Measurements from ENCODE around the gene CCDC181.

Gene CCDC181

DNA sequence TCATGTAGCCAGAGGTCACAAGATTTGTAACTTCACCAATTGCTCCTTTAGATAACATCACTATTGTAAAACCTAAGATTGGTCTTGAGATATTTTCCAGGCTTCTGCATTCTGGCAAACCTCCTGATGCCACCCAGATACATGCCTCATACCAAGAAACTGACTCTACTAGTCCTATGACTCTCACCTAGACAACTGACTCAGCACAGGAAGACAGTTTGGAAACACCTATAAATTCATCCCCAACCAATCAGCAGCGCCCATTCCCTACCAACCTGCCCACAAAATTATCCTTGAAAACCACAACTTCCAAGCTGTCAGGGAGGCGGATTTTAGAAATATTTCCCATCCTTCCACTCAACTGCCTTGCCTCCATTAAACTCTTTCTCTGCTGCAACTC, 62.3 kb downstream of the CCDC181 start:
- Histone ChIP-seq H3K27ac (ENCODE audit: low read depth, low read length) (no peak overlapping the region), H3K27me3 (ENCODE audit: control insufficient read depth, insufficient read depth, low read length) (no peaks in the 10 kb centered on the region), H3K9ac (ENCODE audit: low read length) (no peak overlapping the region), H3K36me3 (ENCODE audit: control insufficient read depth, insufficient read depth, low read length) (0 out of 2 replicates have a peak, but pooled peaks cover 1% of the 10 kb centered on the region), H3K4me3 (ENCODE audit: low read depth, low read length) (no peak overlapping the region), H3K9me3 (ENCODE audit: control insufficient read depth, insufficient read depth, low read depth, low read length) (peaks cover 7% of the 10 kb centered on the region; the same call in 1 of the 2 replicates), H3K4me1 (ENCODE audit: control insufficient read depth, insufficient read depth, low read length) (peaks cover 3% of the 10 kb centered on the region; the same call in 1 of the 2 replicates)

DNA sequence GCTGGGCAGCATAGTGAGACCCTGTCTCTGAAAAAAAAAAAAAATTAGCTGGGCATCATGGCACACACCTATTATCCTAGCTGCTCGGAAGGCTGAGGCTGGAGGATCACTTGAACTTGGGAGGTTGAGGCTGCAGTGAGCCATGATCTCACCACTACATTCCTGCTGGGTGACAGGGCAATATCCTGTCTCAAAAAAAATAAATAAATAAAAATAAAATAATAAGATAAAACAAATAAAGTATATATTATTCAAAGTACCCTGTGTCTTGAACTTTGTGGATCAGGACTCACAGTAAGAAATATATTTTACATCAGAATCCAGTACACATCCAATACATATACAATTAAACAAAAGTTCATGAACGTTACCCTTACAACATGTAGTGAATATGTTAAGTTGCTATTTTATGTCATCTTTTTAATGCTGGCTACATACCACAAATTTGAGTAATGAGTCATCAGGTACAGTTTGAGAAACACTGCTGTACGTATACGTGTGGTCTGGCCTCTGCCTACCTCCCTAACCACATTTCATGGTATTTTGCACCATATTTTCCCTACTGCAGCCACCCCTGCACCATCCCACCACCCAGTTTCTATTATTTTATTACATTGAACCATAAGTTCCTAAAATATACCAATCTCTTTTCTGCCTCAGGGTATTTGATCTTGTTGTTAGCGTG, 64.1 kb downstream of the CCDC181 start:
- no peaks in the 10 kb centered on the region for H3K27me3 ChIP-seq (ENCODE audit: control insufficient read depth, insufficient read depth, low read length)
- no peak overlapping the region for H3K27ac ChIP-seq (ENCODE audit: low read depth, low read length)
- no peak overlapping the region for H3K4me3 ChIP-seq (ENCODE audit: low read depth, low read length)
- no peaks in the 10 kb centered on the region for H3K36me3 ChIP-seq (ENCODE audit: control insufficient read depth, insufficient read depth, low read length)
- H3K9me3 ChIP-seq (ENCODE audit: control insufficient read depth, insufficient read depth, low read depth, low read length): peaks cover 7% of the 10 kb centered on the region; the same call in 1 of the 2 replicates
- H3K9ac ChIP-seq (ENCODE audit: low read length): no peak overlapping the region
- no peaks in the 10 kb centered on the region for H3K4me1 ChIP-seq (ENCODE audit: control insufficient read depth, insufficient read depth, low read length)

DNA sequence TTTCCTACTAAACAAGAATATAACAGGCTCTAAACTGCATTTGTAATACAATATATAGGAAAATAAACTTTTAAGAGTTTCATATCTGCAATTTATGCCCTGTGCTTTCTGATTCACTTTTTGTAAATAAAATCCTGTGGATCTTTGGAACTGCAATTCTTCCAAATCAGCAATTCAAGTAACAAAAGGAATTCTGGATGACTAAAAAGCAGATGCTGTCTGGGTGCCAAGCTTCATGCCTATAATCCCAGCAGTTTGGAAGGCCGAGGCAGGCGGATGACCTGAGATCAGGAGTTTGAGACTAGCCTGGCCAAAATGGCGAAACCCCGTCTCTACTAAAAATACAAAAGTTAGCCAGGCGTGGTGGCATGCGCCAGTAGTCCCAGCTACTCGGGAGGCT, 66.0 kb downstream of the CCDC181 start:
- Histone ChIP-seq H3K27ac (ENCODE audit: low read depth, low read length) (no peak overlapping the region), H3K9me3 (ENCODE audit: control insufficient read depth, insufficient read depth, low read depth, low read length) (peaks cover 7% of the 10 kb centered on the region; the same call in 1 of the 2 replicates), H3K9ac (ENCODE audit: low read length) (no peak overlapping the region)

DNA sequence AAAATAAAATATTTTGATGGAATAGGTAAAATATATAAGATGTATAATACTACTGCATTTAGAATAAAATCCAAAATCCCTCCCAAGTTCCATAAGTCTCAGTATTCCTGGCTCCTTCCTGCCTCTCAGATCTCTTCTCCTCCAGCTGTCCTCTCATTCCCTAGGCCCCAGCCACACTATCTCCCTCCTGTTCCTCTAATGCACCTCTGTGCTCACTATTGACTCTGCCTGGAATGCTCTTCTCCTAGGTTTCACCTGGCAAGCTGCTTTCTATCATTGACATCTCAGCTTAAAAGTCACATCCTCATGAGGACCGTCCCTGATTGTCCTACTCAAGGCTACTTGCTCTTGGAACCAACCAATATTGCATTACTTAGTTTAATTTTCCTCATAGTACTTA, 66.9 kb downstream of the CCDC181 start:
- Histone ChIP-seq H3K4me3 (ENCODE audit: low read depth, low read length) (no peak overlapping the region), H3K27ac (ENCODE audit: low read depth, low read length) (no peak overlapping the region), H3K4me1 (ENCODE audit: control insufficient read depth, insufficient read depth, low read length) (no peaks in the 10 kb centered on the region), H3K36me3 (ENCODE audit: control insufficient read depth, insufficient read depth, low read length) (no peaks in the 10 kb centered on the region), H3K27me3 (ENCODE audit: control insufficient read depth, insufficient read depth, low read length) (no peaks in the 10 kb centered on the region), H3K9ac (ENCODE audit: low read length) (no peak overlapping the region), H3K9me3 (ENCODE audit: control insufficient read depth, insufficient read depth, low read depth, low read length) (peaks cover 7% of the 10 kb centered on the region; the same call in 1 of the 2 replicates)

More for the DNA sequence above, 66.0 kb downstream of the CCDC181 start:
- no peaks in the 10 kb centered on the region for H3K4me1 ChIP-seq (ENCODE audit: control insufficient read depth, insufficient read depth, low read length)
- no peaks in the 10 kb centered on the region for H3K27me3 ChIP-seq (ENCODE audit: control insufficient read depth, insufficient read depth, low read length)
- H3K36me3 ChIP-seq (ENCODE audit: control insufficient read depth, insufficient read depth, low read length): no peaks in the 10 kb centered on the region
- H3K4me3 ChIP-seq (ENCODE audit: low read depth, low read length): no peak overlapping the region

DNA sequence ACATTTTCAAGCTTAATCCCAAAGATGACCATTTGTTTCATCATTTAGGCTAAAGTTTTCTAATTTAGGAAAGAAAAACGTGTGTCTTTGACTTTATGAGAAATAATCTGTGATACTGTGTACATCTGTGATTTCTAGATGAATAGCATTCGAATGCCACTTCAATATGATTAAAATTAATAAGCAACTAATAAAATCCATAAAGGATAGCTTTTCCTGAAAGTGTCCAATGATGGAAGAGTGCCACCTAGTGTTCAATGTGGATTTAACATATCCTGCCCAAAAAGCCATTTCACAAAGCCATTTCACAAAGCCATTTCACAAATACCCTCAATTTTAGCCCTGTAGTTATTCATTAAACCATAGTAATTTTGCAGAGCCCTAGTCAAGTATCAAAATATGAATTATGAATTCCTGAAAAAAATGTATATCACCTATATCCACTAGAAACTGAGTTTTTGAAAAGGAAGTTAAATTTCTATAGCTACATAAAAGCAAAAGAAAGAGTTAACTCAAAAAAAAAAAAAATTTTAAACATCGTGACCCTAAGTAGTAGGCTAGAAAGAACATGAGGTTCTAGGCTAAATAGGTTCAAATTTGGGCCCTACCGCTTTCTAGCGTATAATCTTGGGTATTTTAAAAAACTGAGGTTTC, 78.8 kb downstream of the CCDC181 start:
- H3K27ac ChIP-seq (ENCODE audit: low read depth, low read length): no peak overlapping the region
- no peak overlapping the region for H3K9ac ChIP-seq (ENCODE audit: low read length)
- H3K4me3 ChIP-seq (ENCODE audit: low read depth, low read length): no peak overlapping the region
- no peaks in the 10 kb centered on the region for H3K9me3 ChIP-seq (ENCODE audit: control insufficient read depth, insufficient read depth, low read depth, low read length)
- no peaks in the 10 kb centered on the region for H3K27me3 ChIP-seq (ENCODE audit: control insufficient read depth, insufficient read depth, low read length)
- H3K36me3 ChIP-seq (ENCODE audit: control insufficient read depth, insufficient read depth, low read length): no peaks in the 10 kb centered on the region
- H3K4me1 ChIP-seq (ENCODE audit: control insufficient read depth, insufficient read depth, low read length): no peaks in the 10 kb centered on the region

DNA sequence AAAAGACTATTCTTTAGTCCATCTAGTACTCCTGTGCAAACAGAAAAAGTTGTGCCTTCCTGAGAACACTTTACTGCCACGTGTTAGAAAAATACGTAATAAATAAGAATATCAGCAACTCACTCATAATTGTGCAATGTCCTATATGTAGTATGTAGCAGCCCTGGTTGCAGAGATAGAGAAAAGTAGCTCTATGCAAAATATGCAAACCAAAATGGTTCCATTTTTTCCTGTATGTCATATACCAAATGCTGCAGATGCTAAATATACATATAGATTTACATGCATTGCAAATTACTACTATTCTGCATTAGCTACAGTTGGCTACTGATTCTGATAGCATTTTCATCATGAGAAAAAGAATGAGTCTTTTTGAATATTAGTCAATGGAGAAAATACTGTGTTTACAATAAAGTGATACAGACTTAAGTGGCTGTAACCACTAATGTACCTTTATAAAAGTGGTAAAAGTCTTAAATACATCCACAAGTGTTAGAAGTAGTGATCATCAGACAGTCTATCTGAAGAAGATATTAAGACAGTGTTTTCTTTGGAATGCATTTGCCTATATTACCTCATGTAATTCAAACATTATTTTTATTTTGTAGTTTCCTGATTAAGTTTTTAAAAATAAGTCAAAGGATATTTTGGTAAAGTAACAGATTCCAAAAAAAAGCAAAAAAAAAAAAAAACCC, 79.4 kb downstream of the CCDC181 start:
- H3K27me3 ChIP-seq (ENCODE audit: control insufficient read depth, insufficient read depth, low read length): no peaks in the 10 kb centered on the region
- H3K9ac ChIP-seq (ENCODE audit: low read length): no peak overlapping the region
- no peak overlapping the region for H3K27ac ChIP-seq (ENCODE audit: low read depth, low read length)
- no peaks in the 10 kb centered on the region for H3K9me3 ChIP-seq (ENCODE audit: control insufficient read depth, insufficient read depth, low read depth, low read length)
- no peaks in the 10 kb centered on the region for H3K36me3 ChIP-seq (ENCODE audit: control insufficient read depth, insufficient read depth, low read length)
- H3K4me3 ChIP-seq (ENCODE audit: low read depth, low read length): no peak overlapping the region
- H3K4me1 ChIP-seq (ENCODE audit: control insufficient read depth, insufficient read depth, low read length): no peaks in the 10 kb centered on the region

DNA sequence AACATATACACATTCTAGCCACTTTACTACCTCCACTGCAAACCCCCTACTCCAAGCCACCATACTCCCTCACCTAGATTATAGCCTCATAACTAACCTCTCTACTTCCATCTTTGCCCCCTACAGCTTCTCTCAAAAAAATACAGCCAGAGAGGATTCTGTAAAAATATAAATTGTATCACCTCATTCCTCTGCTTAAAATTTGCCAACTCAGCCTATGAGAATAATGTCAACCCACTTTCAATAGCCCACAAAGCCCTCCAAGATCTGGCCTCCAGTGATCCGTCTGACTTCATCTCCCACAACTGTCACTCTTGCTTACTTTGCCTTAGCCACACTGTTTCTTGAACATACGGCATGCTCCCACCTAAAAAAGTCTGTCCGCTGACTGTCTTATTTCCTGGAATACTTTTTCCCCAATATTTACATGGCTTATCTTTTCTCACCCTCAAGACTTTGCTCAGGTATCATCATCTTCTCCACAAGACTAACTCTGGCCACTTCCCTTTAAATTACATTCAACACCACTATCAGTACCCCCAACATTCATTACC, 81.2 kb downstream of the CCDC181 start:
- H3K27me3 ChIP-seq (ENCODE audit: control insufficient read depth, insufficient read depth, low read length): no peaks in the 10 kb centered on the region
- no peaks in the 10 kb centered on the region for H3K36me3 ChIP-seq (ENCODE audit: control insufficient read depth, insufficient read depth, low read length)
- no peaks in the 10 kb centered on the region for H3K4me1 ChIP-seq (ENCODE audit: control insufficient read depth, insufficient read depth, low read length)
- no peak overlapping the region for H3K27ac ChIP-seq (ENCODE audit: low read depth, low read length)
- H3K4me3 ChIP-seq (ENCODE audit: low read depth, low read length): no peak overlapping the region
- peaks cover 10% of the 10 kb centered on the region for H3K9me3 ChIP-seq (ENCODE audit: control insufficient read depth, insufficient read depth, low read depth, low read length)
- no peak overlapping the region for H3K9ac ChIP-seq (ENCODE audit: low read length)

DNA sequence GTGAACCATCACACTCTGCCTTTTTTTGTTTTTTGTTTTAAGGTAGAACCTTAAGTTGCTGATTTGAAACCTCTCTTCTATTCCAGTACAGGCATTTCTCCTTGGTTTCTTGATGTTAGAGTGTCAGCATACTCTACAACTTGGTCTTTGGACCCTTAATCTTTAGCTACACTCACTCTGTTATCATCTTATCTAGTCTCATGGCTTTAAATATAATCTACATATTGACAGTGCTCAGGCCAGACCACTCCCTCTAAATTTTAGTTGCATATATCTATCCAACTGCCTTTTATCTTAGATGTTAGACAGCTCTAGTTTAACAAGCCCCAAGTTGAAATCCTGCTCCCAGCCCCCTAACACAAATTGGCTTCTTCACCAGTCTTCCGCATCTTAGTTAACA, 81.8 kb downstream of the CCDC181 start:
- Histone ChIP-seq H3K9me3 (ENCODE audit: control insufficient read depth, insufficient read depth, low read depth, low read length) (peaks cover 11% of the 10 kb centered on the region), H3K27me3 (ENCODE audit: control insufficient read depth, insufficient read depth, low read length) (no peaks in the 10 kb centered on the region), H3K27ac (ENCODE audit: low read depth, low read length) (no peak overlapping the region), H3K4me1 (ENCODE audit: control insufficient read depth, insufficient read depth, low read length) (no peaks in the 10 kb centered on the region), H3K4me3 (ENCODE audit: low read depth, low read length) (no peak overlapping the region), H3K36me3 (ENCODE audit: control insufficient read depth, insufficient read depth, low read length) (no peaks in the 10 kb centered on the region), H3K9ac (ENCODE audit: low read length) (no peak overlapping the region)

Data from HUES6 (cell line).